ENCODE measurements around the gene BPIFB4.
A peak's percentile ranks its signal among the peaks of the same experiment; 100 is the strongest.
"Not testable (repeated sequence)": the region's sequence is repeated elsewhere in the genome, so short reads cannot be mapped to it uniquely, and the experiment has no call there.

Gene BPIFB4

DNA sequence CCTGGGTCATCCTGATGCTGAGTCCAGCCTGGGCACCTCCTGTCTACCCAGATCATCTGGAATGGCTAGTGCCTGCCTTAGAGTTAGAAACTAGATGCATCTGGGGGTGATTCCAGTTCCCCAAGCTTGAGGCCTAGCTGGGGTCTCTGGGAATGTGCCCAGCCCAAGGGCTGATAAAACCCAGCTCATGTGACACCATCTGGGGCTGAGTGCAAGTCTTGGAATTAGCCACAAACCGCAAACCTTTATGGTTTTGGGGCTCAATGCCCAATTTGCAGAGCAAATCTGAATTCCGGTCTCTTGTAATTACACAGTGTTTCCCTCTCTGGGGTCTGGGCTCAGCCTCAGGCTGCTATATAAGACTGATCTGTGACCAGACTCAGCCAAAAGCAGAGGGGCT lies at the start of gene BPIFB4:
TSS of gene BPIFB4 (plus strand) at position 385 of the 400 bp plus-strand sequence. CDS start 1,884 bp downstream, outside the sequence.
- DNase-seq (ENCODE audit: insufficient read length, low spot score) = no peak
- no peak for FAIRE-seq

DNA sequence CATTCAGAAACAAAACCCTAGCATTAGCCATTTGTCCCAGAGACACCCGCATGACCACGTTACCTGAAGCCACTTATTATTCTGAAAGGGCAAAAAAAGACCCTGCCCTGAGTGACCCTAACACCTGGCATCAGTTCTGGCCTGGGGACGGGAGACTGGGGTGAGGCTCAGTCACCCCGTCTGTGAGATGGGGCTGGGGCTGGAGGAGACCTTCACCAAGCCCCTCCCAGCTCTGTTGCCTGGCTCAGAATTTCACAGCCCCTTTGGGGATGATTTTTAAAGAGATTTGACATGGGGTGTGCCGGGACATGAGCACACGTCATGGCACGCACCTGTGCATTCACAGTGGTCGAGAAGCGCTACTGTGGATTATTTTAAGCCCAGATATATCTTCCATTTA lies 49.4 kb upstream of the BPIFB4 start:
- DNase-seq (ENCODE audit: insufficient read length, low spot score) (no peak), FAIRE-seq (no peak)

DNA sequence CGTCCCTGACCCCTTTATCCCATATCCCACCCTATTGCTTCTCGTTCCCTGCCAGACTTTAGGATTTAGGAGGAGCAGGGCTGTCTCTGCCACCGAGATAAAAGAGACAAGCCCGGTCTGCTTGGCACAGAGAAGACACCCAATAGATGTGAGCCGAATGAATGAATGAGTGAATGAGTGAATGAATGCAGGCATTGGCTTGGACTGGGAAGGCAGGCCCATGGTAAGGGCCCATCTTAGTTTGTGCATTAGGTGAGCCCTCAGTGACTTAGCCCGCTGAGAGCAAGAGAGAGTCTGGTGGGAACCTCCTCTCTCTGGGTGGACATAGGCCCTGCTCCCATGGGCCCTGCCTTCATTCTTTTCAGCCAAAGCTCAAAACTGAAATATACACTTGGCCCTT lies 48.9 kb upstream of the BPIFB4 start:
- FAIRE-seq = no peak
- DNase-seq (ENCODE audit: insufficient read length, low spot score) = no peak

DNA sequence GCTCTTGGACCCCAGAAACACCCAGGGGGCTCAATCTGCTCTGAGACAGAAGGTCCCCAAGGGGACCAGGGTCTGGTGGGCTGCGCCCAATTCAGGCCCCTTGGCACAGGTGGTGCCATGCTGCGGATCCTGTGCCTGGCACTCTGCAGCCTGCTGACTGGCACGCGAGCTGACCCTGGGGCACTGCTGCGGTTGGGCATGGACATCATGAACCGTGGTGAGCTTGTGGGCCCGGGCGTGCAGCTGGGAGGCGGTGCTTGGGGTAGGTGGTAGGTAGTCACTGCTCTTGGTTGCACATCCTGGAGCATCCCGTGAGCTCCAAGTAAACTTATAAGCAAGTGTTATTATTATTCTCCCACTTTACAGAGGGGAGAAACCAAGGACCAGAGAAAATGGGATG lies 47.9 kb upstream of the BPIFB4 start, which contains the start of gene BPIFB6:
TSS of gene BPIFB6 (plus strand) at position 118 of the 400 bp plus-strand sequence. CDS start at position 118, 0 bp downstream.
- FAIRE-seq (no peak), DNase-seq (ENCODE audit: insufficient read length, low spot score) (no peak)

DNA sequence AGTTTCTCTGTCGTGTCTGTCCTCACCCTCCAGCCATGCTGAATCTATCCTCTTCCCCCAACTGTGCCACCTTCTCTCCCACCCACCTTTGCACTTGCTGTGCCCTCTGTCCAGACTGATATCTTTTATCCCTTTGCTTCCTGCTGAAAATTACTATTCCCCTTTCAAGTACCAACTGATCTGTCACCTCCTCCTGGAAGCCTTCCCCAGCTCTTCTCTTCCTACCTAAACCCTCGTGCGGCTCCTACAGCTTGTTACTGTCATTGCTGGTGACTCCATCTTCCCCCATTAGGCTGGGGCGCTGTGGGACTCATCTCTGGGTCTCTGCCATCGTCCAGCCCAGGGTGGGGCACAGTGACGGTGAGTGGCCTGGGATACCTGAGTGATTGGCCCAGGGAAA lies 46.9 kb upstream of the BPIFB4 start:
- DNase-seq (ENCODE audit: insufficient read length, low spot score) (no peak), FAIRE-seq (no peak)

DNA sequence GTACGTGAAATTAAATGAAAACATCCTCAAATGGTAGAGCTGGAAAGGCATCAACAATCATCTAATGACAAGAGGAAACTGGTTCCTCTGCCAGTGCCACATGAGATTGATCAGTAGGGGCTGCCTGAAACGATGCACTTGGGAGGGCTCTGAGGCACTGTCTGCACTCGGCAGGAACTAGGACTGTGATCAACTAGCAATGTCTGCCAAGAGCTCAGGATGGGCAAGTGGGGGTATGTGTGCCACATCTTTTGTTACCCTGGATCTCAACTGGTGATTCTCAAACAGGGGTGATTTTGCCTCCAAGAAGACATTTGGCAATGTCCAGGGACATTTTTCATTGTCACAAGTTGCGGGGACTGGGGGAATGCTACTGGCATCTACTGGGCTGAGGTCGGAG lies 46.1 kb upstream of the BPIFB4 start:
- FAIRE-seq (no peak), DNase-seq (ENCODE audit: insufficient read length, low spot score) (no peak)

DNA sequence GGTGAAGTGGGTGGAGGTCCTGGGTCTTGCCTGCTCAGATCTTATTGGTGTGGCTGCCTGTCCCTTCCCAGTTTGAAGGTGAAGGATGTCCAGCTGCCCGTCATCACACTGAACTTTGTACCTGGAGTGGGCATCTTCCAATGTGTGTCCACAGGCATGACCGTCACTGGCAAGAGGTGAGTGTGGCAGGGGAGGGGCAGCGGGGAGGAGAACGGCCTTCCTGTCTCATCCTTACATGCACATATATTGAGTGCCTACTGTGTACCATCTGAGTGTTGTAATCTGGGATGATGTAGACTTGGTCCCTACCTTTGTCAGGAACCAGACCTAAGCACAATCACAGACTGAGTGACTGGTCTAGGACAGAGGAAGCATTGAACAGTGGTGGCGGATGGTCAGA lies 45.3 kb upstream of the BPIFB4 start:
- DNase-seq (ENCODE audit: insufficient read length, low spot score) (no peak), FAIRE-seq (peak; percentile 44)

DNA sequence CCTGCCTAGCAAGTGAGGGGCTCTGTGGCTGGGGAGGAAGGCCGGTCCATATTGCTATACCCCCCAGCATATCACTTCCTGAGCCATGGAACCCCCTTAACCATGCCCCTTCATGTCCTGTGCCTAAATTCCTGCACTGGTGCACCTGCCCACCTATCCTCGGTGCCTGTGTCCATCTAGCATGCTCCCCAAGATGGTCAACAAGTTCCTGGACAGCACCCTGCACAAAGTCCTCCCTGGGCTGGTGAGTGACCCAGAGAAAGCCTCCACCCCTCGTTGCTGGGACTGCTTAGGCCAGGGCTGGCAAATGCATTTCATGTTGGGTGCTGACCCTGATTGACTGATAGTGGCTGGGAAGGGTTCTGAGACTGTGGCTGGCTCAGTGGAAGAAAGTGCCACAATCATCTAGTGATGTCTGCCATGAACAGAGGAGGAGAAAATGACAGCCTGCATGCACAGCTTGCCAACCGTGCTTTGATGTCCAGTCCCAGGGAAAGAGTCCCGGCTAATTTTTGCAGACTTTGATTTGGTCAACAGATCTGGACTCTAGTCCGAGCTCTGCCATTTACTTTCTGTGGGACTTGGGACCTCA lies 44.4 kb upstream of the BPIFB4 start:
- no peak for DNase-seq (ENCODE audit: insufficient read length, low spot score)
- no peak for FAIRE-seq

DNA sequence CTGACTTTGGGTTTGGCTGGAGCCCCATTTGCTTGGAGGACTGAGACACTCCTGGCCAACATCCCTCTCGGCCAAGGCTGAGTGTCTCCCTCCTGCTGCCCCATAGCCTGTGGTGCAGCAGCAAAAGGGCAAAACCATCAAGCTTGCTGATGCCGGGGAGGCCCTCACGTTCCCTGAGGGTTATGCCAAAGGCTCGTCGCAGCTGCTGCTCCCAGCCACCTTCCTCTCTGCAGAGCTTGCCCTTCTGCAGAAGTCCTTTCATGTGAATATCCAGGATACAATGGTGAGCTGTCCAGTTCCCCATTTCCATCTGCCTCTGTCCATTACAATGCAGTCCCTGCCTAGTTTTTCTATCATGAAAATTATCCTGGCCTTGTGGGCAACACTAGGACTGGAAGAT lies 42.0 kb upstream of the BPIFB4 start:
- DNase-seq (ENCODE audit: insufficient read length, low spot score) = no peak
- no peak for FAIRE-seq

DNA sequence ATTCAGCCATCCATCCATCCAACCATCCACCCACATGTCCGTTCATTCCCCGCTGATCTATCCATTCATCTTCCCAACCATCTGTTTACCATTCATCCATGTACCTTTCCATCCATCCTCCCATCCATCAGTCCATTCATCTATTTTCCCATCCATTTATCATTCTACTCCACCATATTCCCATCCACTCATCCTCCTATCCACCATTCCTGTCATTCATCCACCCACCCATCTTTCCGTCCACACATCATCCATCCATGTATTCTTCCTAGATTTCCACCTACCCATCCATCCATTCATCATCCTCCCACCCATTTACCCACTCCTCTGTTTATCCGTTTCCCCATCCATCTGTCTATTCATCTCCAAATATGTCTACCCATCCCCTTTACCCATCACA lies 41.2 kb upstream of the BPIFB4 start:
- DNase-seq (ENCODE audit: insufficient read length, low spot score) = no peak
- no peak for FAIRE-seq

DNA sequence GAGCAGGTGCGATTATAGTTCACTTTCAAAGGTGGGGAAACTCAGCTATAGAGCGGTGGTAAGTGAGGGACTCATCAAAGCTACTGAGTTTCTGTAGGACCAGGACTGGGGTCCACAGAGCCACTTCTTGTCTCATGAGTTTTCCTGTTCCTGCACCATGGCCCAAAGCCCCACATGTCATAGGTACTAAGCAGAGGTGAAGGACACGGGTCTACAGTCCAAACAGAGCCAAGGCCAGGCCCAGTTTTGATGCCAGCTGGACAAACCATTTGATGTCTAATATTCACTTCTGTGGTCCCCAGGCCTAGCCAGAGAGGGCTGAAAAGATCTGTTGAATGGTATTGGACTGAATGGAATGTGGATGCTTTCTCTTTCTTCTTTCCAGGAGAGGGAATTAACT lies 37.0 kb upstream of the BPIFB4 start:
- no peak for FAIRE-seq
- DNase-seq (ENCODE audit: insufficient read length, low spot score) = no peak

DNA sequence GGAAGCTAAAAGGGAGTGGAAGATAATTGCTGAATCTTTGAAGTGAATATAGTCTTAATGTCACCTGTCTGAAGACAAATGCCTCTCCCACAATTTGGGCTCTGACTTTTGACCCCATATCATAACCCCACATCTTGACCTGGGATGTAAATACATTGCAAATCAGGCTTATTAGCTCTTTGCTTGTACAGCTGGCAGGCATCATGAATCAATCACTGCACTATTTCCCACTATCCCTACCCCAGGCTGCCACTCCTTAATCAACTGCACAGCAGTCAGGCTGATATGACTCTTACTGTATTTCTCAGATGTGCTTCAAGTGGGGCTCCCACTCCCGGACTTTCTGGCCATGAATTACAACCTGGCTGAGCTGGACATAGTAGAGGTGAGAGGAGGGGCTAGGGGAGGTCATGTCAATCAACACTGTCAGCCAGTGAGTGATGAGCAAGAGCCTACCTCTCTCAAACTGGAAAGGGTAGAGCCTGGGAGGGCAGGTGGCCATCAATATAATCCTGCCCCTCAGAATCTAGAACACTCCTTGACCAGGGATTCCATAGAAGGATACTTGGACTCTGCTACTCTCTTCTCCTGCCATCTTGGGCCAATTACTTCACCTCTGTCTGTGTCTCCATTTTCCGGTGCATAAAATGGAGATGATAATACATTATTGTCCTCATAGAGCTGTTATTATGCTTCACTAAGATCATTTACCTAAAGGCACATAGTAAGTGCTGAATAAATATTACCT lies 36.3 kb upstream of the BPIFB4 start:
- DNase-seq (ENCODE audit: insufficient read length, low spot score) (no peak), FAIRE-seq (no peak)

DNA sequence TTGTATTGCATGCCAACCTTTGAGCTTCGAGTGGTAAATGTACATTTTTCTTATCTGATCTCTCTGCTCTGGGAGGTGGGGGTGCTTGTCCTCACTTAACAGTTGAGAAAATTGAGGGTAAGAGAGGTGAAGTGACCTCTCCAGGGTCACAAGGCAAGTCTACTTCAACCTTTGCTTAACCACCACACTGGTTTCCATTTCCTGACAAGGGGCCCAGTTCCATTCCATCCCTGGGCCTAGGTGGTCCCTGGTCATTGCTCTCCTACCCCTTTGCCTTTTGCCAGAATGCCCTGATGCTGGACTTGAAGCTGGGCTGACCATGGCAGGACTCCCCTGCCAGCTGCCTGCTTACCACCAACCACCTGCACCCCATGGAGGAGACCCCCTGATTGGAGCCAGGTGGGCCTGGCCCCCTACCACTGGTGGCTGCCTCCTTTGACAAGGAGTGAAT lies 35.7 kb upstream of the BPIFB4 start:
- DNase-seq (ENCODE audit: insufficient read length, low spot score) (no peak), FAIRE-seq (no peak)

DNA sequence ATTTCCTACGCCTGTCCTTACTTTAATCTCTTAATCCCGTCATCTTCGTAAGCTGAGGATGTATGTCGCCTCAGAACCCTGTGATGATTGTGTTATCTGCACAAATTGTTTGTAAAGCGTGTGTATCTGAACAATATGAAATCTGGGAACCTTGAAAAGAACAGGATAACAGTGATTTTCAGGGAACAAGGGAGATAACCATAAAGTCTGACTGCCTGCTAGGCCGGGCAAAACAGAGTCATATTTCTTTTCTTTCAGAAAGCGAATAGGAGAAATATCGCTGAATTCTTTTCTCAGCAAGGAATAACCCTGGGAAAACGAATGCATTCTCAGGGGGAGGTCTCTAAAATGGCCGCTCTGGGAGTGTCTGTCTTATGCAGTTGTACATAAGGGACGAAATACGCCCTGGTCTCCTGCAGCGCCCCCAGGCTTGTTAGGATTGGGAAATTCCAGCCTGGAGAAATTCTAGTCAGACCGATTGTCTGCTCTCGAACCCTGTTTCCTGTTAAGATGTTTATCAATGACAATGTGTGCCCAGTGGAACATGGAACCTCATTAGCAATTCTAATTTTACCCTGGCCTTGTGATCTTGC lies 34.2 kb upstream of the BPIFB4 start:
- DNase-seq (ENCODE audit: insufficient read length, low spot score); FAIRE-seq: not testable (repeated sequence)

DNA sequence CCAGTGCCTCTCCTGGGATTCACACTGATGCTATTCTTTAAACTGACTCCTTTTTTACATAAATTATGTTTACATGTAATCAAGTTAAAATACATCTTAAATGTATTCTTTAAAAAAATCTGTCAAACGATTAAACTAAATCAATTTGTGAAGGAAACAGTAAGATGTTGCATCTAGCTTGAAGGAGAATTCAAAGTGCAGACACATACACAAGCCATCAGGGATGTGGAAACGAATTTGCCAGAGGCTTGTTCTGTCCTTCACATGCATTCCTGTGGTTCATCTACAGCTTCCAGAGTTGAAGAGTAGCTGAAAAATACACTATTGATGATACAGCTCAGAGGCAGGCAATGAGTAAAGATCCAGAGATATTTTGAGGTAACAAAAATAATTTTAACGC lies 33.0 kb upstream of the BPIFB4 start:
- DNase-seq (ENCODE audit: insufficient read length, low spot score) (no peak), FAIRE-seq (no peak)

DNA sequence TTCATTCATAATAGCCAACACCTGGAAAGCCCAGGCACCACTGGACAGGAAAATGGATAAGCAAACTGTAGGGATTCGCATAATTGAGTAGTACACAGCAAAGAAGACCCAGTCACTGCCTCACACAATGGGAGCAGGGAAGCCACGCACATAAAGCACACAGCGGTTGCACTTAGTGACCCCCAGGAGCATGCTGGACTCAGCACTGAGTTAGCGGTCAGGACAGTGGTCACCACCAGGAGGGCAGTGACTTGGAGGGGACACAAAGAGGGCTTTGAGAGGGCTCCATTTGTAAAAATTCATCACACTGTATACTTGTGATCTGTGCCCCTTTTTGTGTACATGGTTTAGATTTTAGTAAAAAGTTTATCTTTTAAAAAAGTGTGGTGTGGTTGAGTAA lies 28.1 kb upstream of the BPIFB4 start:
- FAIRE-seq (no peak), DNase-seq (ENCODE audit: insufficient read length, low spot score) (no peak)

DNA sequence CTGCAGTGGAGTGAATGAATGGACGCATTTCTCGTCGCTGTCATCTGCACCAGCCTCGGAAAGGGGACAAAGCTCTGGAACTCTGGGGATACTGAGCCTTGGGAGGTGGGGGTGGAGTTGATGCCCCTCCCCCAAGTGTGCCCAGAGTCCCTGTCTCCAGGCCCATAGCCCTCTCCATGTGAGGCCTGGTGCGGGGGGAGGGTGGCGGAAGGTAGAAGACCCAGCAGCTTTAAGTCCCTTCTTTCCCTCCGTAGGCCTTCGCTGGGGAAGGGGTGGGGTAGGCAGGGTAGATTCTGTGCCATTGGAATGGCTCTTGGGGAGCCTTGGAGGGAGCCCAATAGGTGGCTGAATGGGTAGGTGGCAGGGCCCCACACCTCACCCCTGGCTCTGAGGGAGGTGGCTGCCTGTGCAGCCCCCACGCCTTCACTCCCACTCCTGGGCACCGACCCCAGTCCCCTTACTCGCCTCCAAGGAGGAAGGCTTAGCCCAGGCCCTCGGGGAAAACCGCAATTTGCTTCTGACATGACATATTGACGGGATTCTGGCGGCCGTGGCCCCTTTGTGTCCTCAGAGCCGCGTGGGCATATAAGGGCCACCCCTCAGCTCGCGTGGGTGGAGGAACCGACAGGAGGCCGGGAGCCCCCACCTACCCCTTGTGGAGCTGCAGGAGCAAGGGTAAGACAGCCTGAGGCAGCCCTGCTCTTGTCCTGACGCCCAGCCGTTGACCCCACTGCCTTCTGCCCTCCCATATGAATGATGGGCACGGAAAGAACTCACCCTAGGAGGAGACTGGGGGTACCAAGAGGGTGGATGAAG lies 25.9 kb upstream of the BPIFB4 start, which contains the start of gene BPIFB3:
TSS of gene BPIFB3 (plus strand) at position 613 of the 816 bp plus-strand sequence. CDS start 1,533 bp downstream, outside the sequence.
- FAIRE-seq (no peak), DNase-seq (ENCODE audit: insufficient read length, low spot score) (no peak)

DNA sequence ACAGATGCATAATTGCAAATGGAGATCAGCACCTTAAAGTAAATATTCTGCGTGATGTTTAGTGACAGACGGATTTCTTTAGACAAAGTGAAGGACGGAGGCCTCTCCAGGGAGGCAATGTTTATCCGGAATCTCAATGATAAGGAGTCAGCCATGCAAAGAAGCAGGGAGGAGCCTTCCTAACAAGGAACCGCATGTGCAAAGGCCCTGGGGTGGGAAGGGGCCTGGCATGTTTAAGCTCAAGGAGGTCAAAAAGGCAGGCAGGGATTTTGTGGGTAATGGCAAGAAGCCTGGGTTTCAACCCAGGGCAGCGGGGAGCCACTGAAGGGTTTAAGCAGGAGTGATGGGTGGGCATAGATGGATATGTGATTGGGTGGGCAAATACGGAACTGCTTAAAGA lies 25.1 kb upstream of the BPIFB4 start:
- DNase-seq (ENCODE audit: insufficient read length, low spot score) (no peak), FAIRE-seq (no peak)

DNA sequence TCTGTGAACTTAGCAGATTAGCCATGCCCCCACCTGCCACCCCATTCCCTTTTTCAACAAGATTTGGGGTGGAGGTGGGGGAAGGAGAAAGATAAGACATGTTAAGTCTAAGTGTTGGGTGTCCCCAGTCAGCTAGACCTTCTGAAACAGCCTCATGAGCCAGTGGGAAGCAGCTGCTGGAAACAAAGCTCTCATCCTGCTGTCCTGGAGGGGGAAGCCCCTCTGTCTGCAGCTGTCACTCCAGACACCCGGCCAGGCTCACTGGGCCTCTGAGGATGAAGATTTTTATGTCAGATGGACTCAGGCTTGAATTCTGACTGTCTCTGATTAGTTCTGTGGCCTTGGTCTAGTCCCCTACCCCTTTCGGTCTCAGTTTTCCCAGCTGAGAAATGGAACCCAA lies 24.7 kb upstream of the BPIFB4 start:
- no peak for DNase-seq (ENCODE audit: insufficient read length, low spot score)
- FAIRE-seq = no peak

DNA sequence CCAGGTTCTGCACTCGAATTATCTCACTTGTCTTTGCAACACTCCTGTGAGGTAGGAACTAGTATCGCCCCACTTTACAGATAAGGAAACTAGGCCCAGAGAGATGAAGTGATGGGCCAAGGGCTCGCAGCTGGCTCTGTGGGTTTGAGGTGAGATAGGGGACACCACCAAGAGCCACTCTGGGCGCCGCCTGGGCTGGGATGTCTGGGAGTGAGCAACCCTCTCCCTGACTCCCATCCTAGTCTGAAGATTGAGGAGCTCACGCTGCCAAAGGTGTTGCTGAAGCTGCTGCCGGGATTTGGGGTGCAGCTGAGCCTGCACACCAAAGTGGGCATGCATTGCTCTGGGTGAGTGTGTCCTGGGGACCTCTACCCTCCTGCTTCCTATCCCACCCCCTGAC lies 20.3 kb upstream of the BPIFB4 start:
- no peak for DNase-seq (ENCODE audit: insufficient read length, low spot score)
- FAIRE-seq = no peak
